Mesodermal cell (in vitro differentiated cells): ENCODE measurements around the gene CXCR5.

Source experiments
- H3K27ac ChIP-seq: 2 replicates; pipeline ENCODE4 v1.7.0; 2013; ENCODE audit warnings: mild to moderate bottlenecking, low read depth, low read length, moderate library complexity; ENCODE audit not compliant: severe bottlenecking
- H3K36me3 ChIP-seq: 2 replicates; pipeline ENCODE4 v1.7.1; 2013; ENCODE audit warnings: mild to moderate bottlenecking, low read length, moderate library complexity; ENCODE audit not compliant: control insufficient read depth, insufficient read depth
- H3K4me1 ChIP-seq: one replicate; pipeline ENCODE4 v1.7.1; 2013; ENCODE audit warnings: mild to moderate bottlenecking, low read length; ENCODE audit not compliant: insufficient read depth, control insufficient read depth, poor library complexity, severe bottlenecking
- H3K4me3 ChIP-seq: 2 replicates; pipeline ENCODE4 v1.7.0; 2013; ENCODE audit warnings: low read length, control low read depth, mild to moderate bottlenecking; ENCODE audit not compliant: insufficient read depth, poor library complexity, severe bottlenecking; ENCODE audit errors: extremely low read depth
- H3K9me3 ChIP-seq: 2 replicates; pipeline ENCODE4 v1.7.1; 2013; ENCODE audit warnings: mild to moderate bottlenecking, low read length, moderate library complexity; ENCODE audit not compliant: control insufficient read depth
- WGBS, 2 experiments: methylation state at CpG; one replicate each; pipeline ENCODE4 v1.1.5; 2013; ENCODE audit warnings: missing lambda C conversion rate in 2 of 2; ENCODE audit not compliant: insufficient coverage in 2 of 2; 5-methylcytosine and 5-hydroxymethylcytosine counted together

The CXCR5 gene

GRCh38 chr11:118899296-118899688, 15.6 kb downstream of the CXCR5 start:
- WGBS, 2 experiments, result 98 to 100% methylated on average over 3 to 4 of the region's 6 CpGs
- Histone ChIP-seq H3K4me1 (peaks cover 10% of the 10 kb centered on the region), H3K4me3 (no peak overlapping the region), H3K9me3 (no peaks in the 10 kb centered on the region), H3K27ac (no peak overlapping the region), H3K36me3 (peaks cover 71% of the 10 kb centered on the region)

- H3K36me3 ChIP-seq, result peaks cover 76% of the 10 kb centered on the region
- H3K4me1 ChIP-seq, result peaks cover 10% of the 10 kb centered on the region
- 97% methylated on average over 12 to 17 of the region's 21 CpGs for WGBS, 2 experiments
- H3K9me3 ChIP-seq, result no peaks in the 10 kb centered on the region
- no peak overlapping the region for H3K27ac ChIP-seq
- no peak overlapping the region for H3K4me3 ChIP-seq
These were observed 16.1 kb downstream of the CXCR5 start for GRCh38 chr11:118899706-118900360.

GRCh38 chr11:118900535-118901384, 17.1 kb downstream of the CXCR5 start:
- Histone ChIP-seq H3K4me3 (no peak overlapping the region), H3K9me3 (no peaks in the 10 kb centered on the region), H3K27ac (no peak overlapping the region), H3K4me1 (peaks cover 10% of the 10 kb centered on the region), H3K36me3 (peaks cover 80% of the 10 kb centered on the region)
- 96 to 98% methylated on average over 24 to 29 of the region's 29 CpGs for WGBS, 2 experiments

GRCh38 chr11:118901494-118902335, 18.0 kb downstream of the CXCR5 start:
- Histone ChIP-seq H3K36me3 (peaks cover 87% of the 10 kb centered on the region), H3K4me1 (peaks cover 8% of the 10 kb centered on the region), H3K9me3 (no peaks in the 10 kb centered on the region), H3K27ac (no peak overlapping the region), H3K4me3 (no peak overlapping the region)
- WGBS, 2 experiments, result 96% methylated on average over 23 to 30 of the region's 31 CpGs

GRCh38 chr11:118902336-118903203, 18.9 kb downstream of the CXCR5 start:
- no peak overlapping the region for H3K4me3 ChIP-seq
- H3K4me1 ChIP-seq, result peaks cover 7% of the 10 kb centered on the region
- H3K36me3 ChIP-seq, result peaks cover 85% of the 10 kb centered on the region
- WGBS, 2 experiments, result 94 to 98% methylated on average over 25 to 27 of the region's 37 CpGs
- H3K9me3 ChIP-seq, result no peaks in the 10 kb centered on the region
- no peak overlapping the region for H3K27ac ChIP-seq

GRCh38 chr11:118903204-118904015, 19.7 kb downstream of the CXCR5 start:
- peaks cover 88% of the 10 kb centered on the region for H3K36me3 ChIP-seq

GRCh38 chr11:118907051-118908042, 23.7 kb downstream of the CXCR5 start:
- Histone ChIP-seq H3K9me3 (no peaks in the 10 kb centered on the region), H3K27ac (no peak overlapping the region), H3K4me3 (no peak overlapping the region), H3K36me3 (peaks cover 52% of the 10 kb centered on the region), H3K4me1 (peaks cover 43% of the 10 kb centered on the region)
- 39 to 57% methylated on average over 14 to 18 of the region's 24 CpGs for WGBS, 2 experiments

More at GRCh38 chr11:118903204-118904015, 19.7 kb downstream of the CXCR5 start:
- no peaks in the 10 kb centered on the region for H3K9me3 ChIP-seq
- WGBS, 2 experiments, result 92 to 98% methylated on average over 17 to 19 of the region's 21 CpGs
- no peak overlapping the region for H3K27ac ChIP-seq
- H3K4me1 ChIP-seq, result peaks cover 12% of the 10 kb centered on the region
- H3K4me3 ChIP-seq, result no peak overlapping the region

GRCh38 chr11:118908264-118908663, 24.6 kb downstream of the CXCR5 start:
- no peak overlapping the region for H3K27ac ChIP-seq
- no peak overlapping the region for H3K4me3 ChIP-seq
- WGBS, 2 experiments, result 82 to 92% methylated on average over 8 to 9 of the region's 13 CpGs
- peaks cover 52% of the 10 kb centered on the region for H3K4me1 ChIP-seq
- H3K36me3 ChIP-seq, result peaks cover 44% of the 10 kb centered on the region
- no peaks in the 10 kb centered on the region for H3K9me3 ChIP-seq
